ENCODE data around the gene GALNT5. TPM values are rescaled to one million over a fixed set of nuclear protein-coding genes. Genes with fewer than 3 reads are reported as not detected.
"Not testable (repeated sequence)": the region's sequence is repeated elsewhere in the genome, so short reads cannot be mapped to it uniquely, and the experiment has no call there.

Gene GALNT5
- total RNA-seq, 4 donors from 2014 or later: 6.7 to 11.2 (median 8.6) TPM

GRCh38 chr2:157334797-157335196 is 77.3 kb downstream of the GALNT5 start:
- H3K36me3 ChIP-seq: no peaks in the 10 kb centered on the region
- WGBS, 2 donors: 84 to 94% methylated on average over 3 of the region's 3 CpGs
- no peaks in the 10 kb centered on the region for H3K27me3 ChIP-seq
- no peaks in the 10 kb centered on the region for H3K9me3 ChIP-seq
- no peak overlapping the region for H3K27ac ChIP-seq
- TF ChIP-seq CTCF (IDR thresholded peaks at IDR 0.05) (no peak), POLR2A (IDR thresholded peaks at IDR 0.05) (no peak)
- intact Hi-C loops (cut with DNase I): no loop called here
- H3K4me1 ChIP-seq: no peaks in the 10 kb centered on the region
- DNase-seq: no peak
- H3K4me3 ChIP-seq: no peak overlapping the region

GRCh38 chr2:157336137-157337010 is 78.9 kb downstream of the GALNT5 start:
- H3K4me3 ChIP-seq: no peak overlapping the region
- WGBS, 2 donors: 39 to 40% methylated on average over 8 of the region's 8 CpGs
- no peaks in the 10 kb centered on the region for H3K4me1 ChIP-seq
- intact Hi-C loops (cut with DNase I): no loop called here
- TF ChIP-seq CTCF (IDR thresholded peaks at IDR 0.05): peak; percentile 44 to 60 (median 51)
- TF ChIP-seq POLR2A (IDR thresholded peaks at IDR 0.05): no peak
- no peaks in the 10 kb centered on the region for H3K27me3 ChIP-seq
- no peak for DNase-seq
- H3K9me3 ChIP-seq: no peaks in the 10 kb centered on the region
- H3K27ac ChIP-seq: no peak overlapping the region
- H3K36me3 ChIP-seq: no peaks in the 10 kb centered on the region

GRCh38 chr2:157337978-157338377 is 80.5 kb downstream of the GALNT5 start:
- H3K27me3 ChIP-seq: no peaks in the 10 kb centered on the region
- no peak for TF ChIP-seq CTCF (IDR thresholded peaks at IDR 0.05)
- TF ChIP-seq POLR2A (IDR thresholded peaks at IDR 0.05): no peak
- H3K4me3 ChIP-seq: no peak overlapping the region
- WGBS, 2 donors: 40 to 61% methylated on average over 3 of the region's 3 CpGs
- DNase-seq: no peak
- H3K4me1 ChIP-seq: no peaks in the 10 kb centered on the region
- peaks cover 0 to 2% (median 0%) of the 10 kb centered on the region in 3 donors for H3K9me3 ChIP-seq
- H3K36me3 ChIP-seq: no peaks in the 10 kb centered on the region
- no peak overlapping the region for H3K27ac ChIP-seq
- intact Hi-C loops (cut with DNase I): no loop called here

GRCh38 chr2:157339965-157340655 is 82.6 kb downstream of the GALNT5 start:
- DNase-seq: no peak
- H3K9me3 ChIP-seq: peaks cover 0 to 10% (median 0%) of the 10 kb centered on the region in 3 donors
- H3K27me3 ChIP-seq: no peaks in the 10 kb centered on the region
- 74 to 80% methylated on average over 4 of the region's 4 CpGs for WGBS, 2 donors
- no peak overlapping the region for H3K4me3 ChIP-seq
- H3K4me1 ChIP-seq: no peaks in the 10 kb centered on the region
- TF ChIP-seq CTCF (IDR thresholded peaks at IDR 0.05): no peak
- TF ChIP-seq POLR2A (IDR thresholded peaks at IDR 0.05): no peak
- no peaks in the 10 kb centered on the region for H3K36me3 ChIP-seq
- H3K27ac ChIP-seq: no peak overlapping the region
- intact Hi-C loops (cut with DNase I): no loop called here

GRCh38 chr2:157341381-157341780 is 83.9 kb downstream of the GALNT5 start:
- H3K36me3 ChIP-seq; H3K27me3 ChIP-seq; H3K4me3 ChIP-seq; intact Hi-C loops (cut with DNase I); H3K4me1 ChIP-seq; DNase-seq; H3K27ac ChIP-seq: not testable (repeated sequence)
- peaks cover 0 to 11% (median 0%) of the 10 kb centered on the region in 3 donors for H3K9me3 ChIP-seq
- WGBS, 2 donors: 63% methylated on average over 1 of the region's 2 CpGs; no CpG with 5 or more reads in 1 of the 2 donors
